ENCODE data around the gene KIRREL3. TPM values are rescaled to one million over a fixed set of nuclear protein-coding genes. Genes with fewer than 3 reads are reported as not detected.

The KIRREL3 gene
- total RNA-seq, 1 experiment from 2014 or later = 0.44 TPM

- intact Hi-C loops (cut with micrococcal nuclease) = no loop called here
- H3K27me3 ChIP-seq (ENCODE audit: low read length) = peaks cover 61% of the 10 kb centered on the region
- H3K9me3 ChIP-seq (ENCODE audit: low read length) = no peaks in the 10 kb centered on the region
- ChIA-PET POLR2A (ENCODE audit: unreplicated experiment) (no interaction called here), CTCF (no interaction called here)
- no peaks in the 10 kb centered on the region for H3K79me2 ChIP-seq (ENCODE audit: low read length)
- no peaks in the 10 kb centered on the region for H3K4me1 ChIP-seq (ENCODE audit: insufficient read depth, low read length)
- no peaks in the 10 kb centered on the region for H3K9me2 ChIP-seq (replicated peaks; ENCODE audit: low read length)
- TF ChIP-seq CTCF (conservative IDR thresholded peaks at IDR 0.05; ENCODE audit: low read depth, low read length) (no peak), EZH2 (IDR thresholded peaks at IDR 0.05; ENCODE audit: low read length, unreplicated experiment) (no peak), EZH2phosphoT487 (IDR thresholded peaks at IDR 0.05; ENCODE audit: borderline replicate concordance, low read length) (no peak)
- ATAC-seq (no peak), DNase-seq (no peak)
- H2AFZ ChIP-seq (ENCODE audit: low read length) = no peak overlapping the region
- no peak overlapping the region for H3K9ac ChIP-seq (ENCODE audit: low read length)
- BruUV-seq (replicated peaks) = no TSS peak
- H4K20me1 ChIP-seq (ENCODE audit: low read length) = no peaks in the 10 kb centered on the region
- no peaks in the 10 kb centered on the region for H3F3A ChIP-seq (ENCODE audit: low read length, unreplicated experiment)
- H3K4me3 ChIP-seq (ENCODE audit: low read length) = no peak overlapping the region
- H3K4me2 ChIP-seq (ENCODE audit: low read length) = no peak overlapping the region
- H3K36me3 ChIP-seq (ENCODE audit: low read depth, low read length) = no peaks in the 10 kb centered on the region
- H3K27ac ChIP-seq (ENCODE audit: low read length) = no peak overlapping the region
These were observed 273.2 kb downstream of the KIRREL3 start for GRCh38 chr11:126727381-126727780.

- intact Hi-C loops (cut with micrococcal nuclease) = no loop called here
- Histone ChIP-seq H3K9me2 (replicated peaks; ENCODE audit: low read length) (no peaks in the 10 kb centered on the region), H3K4me1 (ENCODE audit: insufficient read depth, low read length) (no peaks in the 10 kb centered on the region), H3K9me3 (ENCODE audit: low read length) (no peaks in the 10 kb centered on the region), H3K27ac (ENCODE audit: low read length) (no peak overlapping the region), H3K4me2 (ENCODE audit: low read length) (no peak overlapping the region), H2AFZ (ENCODE audit: low read length) (no peak overlapping the region), H3K4me3 (ENCODE audit: low read length) (no peak overlapping the region), H3K36me3 (ENCODE audit: low read depth, low read length) (no peaks in the 10 kb centered on the region), H4K20me1 (ENCODE audit: low read length) (no peaks in the 10 kb centered on the region), H3F3A (ENCODE audit: low read length, unreplicated experiment) (no peaks in the 10 kb centered on the region), H3K9ac (ENCODE audit: low read length) (no peak overlapping the region), H3K27me3 (ENCODE audit: low read length) (peaks cover 49% of the 10 kb centered on the region), H3K79me2 (ENCODE audit: low read length) (no peaks in the 10 kb centered on the region)
- no peak for DNase-seq
- BruUV-seq (replicated peaks) = no TSS peak
- CTCF ChIA-PET = no interaction called here
- TF ChIP-seq EZH2 (IDR thresholded peaks at IDR 0.05; ENCODE audit: low read length, unreplicated experiment) (no peak), CTCF (conservative IDR thresholded peaks at IDR 0.05; ENCODE audit: low read depth, low read length) (no peak), EZH2phosphoT487 (IDR thresholded peaks at IDR 0.05; ENCODE audit: borderline replicate concordance, low read length) (no peak)
- no peak for ATAC-seq
- POLR2A ChIA-PET (ENCODE audit: unreplicated experiment) = no interaction called here
These were observed 275.0 kb downstream of the KIRREL3 start for GRCh38 chr11:126725521-126725920.

GRCh38 chr11:126725043-126725442 is 275.5 kb downstream of the KIRREL3 start:
- Histone ChIP-seq H4K20me1 (ENCODE audit: low read length) (no peaks in the 10 kb centered on the region), H3K9me2 (replicated peaks; ENCODE audit: low read length) (no peaks in the 10 kb centered on the region), H3K9me3 (ENCODE audit: low read length) (no peaks in the 10 kb centered on the region), H3K36me3 (ENCODE audit: low read depth, low read length) (no peaks in the 10 kb centered on the region), H3K9ac (ENCODE audit: low read length) (no peak overlapping the region), H3K27ac (ENCODE audit: low read length) (no peak overlapping the region), H3K79me2 (ENCODE audit: low read length) (no peaks in the 10 kb centered on the region), H3K4me2 (ENCODE audit: low read length) (no peak overlapping the region), H2AFZ (ENCODE audit: low read length) (no peak overlapping the region), H3K4me1 (ENCODE audit: insufficient read depth, low read length) (no peaks in the 10 kb centered on the region), H3F3A (ENCODE audit: low read length, unreplicated experiment) (no peaks in the 10 kb centered on the region), H3K4me3 (ENCODE audit: low read length) (no peak overlapping the region), H3K27me3 (ENCODE audit: low read length) (peaks cover 49% of the 10 kb centered on the region)
- no peak for DNase-seq
- ATAC-seq = no peak
- intact Hi-C loops (cut with micrococcal nuclease) = no loop called here
- CTCF ChIA-PET = no interaction called here
- POLR2A ChIA-PET (ENCODE audit: unreplicated experiment) = no interaction called here
- no peak for TF ChIP-seq EZH2 (IDR thresholded peaks at IDR 0.05; ENCODE audit: low read length, unreplicated experiment)
- no TSS peak for BruUV-seq (replicated peaks)

All from PC-3 (cell line).